ENCODE results near the gene EIF3B.

GRCh38 chr7:2306688-2307087 is 47.9 kb upstream of the EIF3B start:
- TF ChIP-seq CTCF (IDR thresholded peaks at IDR 0.05; ENCODE audit: low read length), result no peak
- TF ChIP-seq EZH2 (optimal IDR thresholded peaks at IDR 0.05; ENCODE audit: low read depth, low read length), result no peak

Data from MM.1S (cell line).